GM12873 (cell line): Measurements from ENCODE around the gene LIG1.

Experiments used
- CTCF ChIP-seq: IDR thresholded peaks from 2 replicates; pipeline ENCODE4 v1.5.1; 2012; ENCODE audit warnings: low read depth, mild to moderate bottlenecking, moderate library complexity, low read length, control low read depth; ENCODE audit not compliant: insufficient read depth; ENCODE audit errors: missing control alignments

LIG1 gene

GRCh38 chr19:48158210-48158790, 11.8 kb downstream of the LIG1 start:
- TF ChIP-seq CTCF: no peak

GRCh38 chr19:48154003-48154402, 16.1 kb downstream of the LIG1 start:
- no peak for TF ChIP-seq CTCF

GRCh38 chr19:48152551-48152950, 17.6 kb downstream of the LIG1 start:
- peak; percentile 68 for TF ChIP-seq CTCF

- no peak for TF ChIP-seq CTCF
These were observed 20.7 kb downstream of the LIG1 start for GRCh38 chr19:48149430-48149829.

- no peak for TF ChIP-seq CTCF
These were observed 21.6 kb downstream of the LIG1 start for GRCh38 chr19:48148576-48148975.

- no peak for TF ChIP-seq CTCF
These were observed 22.5 kb downstream of the LIG1 start for GRCh38 chr19:48147597-48148175.

- TF ChIP-seq CTCF: no peak
These were observed 31.1 kb downstream of the LIG1 start for GRCh38 chr19:48139053-48139452.
